Neural cell (in vitro differentiated cells): ENCODE results near the gene PHF2.

Experiments used
- CTCF ChIP-seq: fragments of 450-650 bp; IDR thresholded peaks from 2 replicates; pipeline ENCODE4 v1.5.1; 2014; ENCODE audit warnings: antibody characterized with exemption, mild to moderate bottlenecking, moderate library complexity; ENCODE audit not compliant: poor library complexity, severe bottlenecking
- EP300 ChIP-seq: fragments of 450-650 bp; conservative IDR thresholded peaks from 2 replicates; pipeline ENCODE4 v1.6.1; 2014; ENCODE audit warnings: antibody characterized with exemption, mild to moderate bottlenecking, moderate library complexity; ENCODE audit not compliant: poor library complexity, severe bottlenecking
- EZH2 ChIP-seq: fragments of 200-600, 300-800 bp; shearing (Covaris generic), sonication (generic); IDR thresholded peaks from 2 replicates; pipeline ENCODE4 v1.6.1; 2014; ENCODE audit warnings: antibody characterized with exemption, low read length, borderline replicate concordance, mild to moderate bottlenecking; ENCODE audit not compliant: insufficient read depth, poor library complexity, severe bottlenecking
- MXI1 ChIP-seq: fragments of 450-650 bp; conservative IDR thresholded peaks from 2 replicates; pipeline ENCODE4 v1.6.1; 2014; ENCODE audit warnings: antibody characterized with exemption, mild to moderate bottlenecking; ENCODE audit not compliant: poor library complexity, severe bottlenecking
- POLR2AphosphoS5 ChIP-seq: IDR thresholded peaks from 2 replicates; pipeline ENCODE4 v1.6.1; 2012
- TF ChIP-seq, protein P1 (sequence below): IDR thresholded peaks from 2 replicates; pipeline ENCODE4 v1.6.1; 2012; ENCODE audit warnings: borderline replicate concordance

DNA sequence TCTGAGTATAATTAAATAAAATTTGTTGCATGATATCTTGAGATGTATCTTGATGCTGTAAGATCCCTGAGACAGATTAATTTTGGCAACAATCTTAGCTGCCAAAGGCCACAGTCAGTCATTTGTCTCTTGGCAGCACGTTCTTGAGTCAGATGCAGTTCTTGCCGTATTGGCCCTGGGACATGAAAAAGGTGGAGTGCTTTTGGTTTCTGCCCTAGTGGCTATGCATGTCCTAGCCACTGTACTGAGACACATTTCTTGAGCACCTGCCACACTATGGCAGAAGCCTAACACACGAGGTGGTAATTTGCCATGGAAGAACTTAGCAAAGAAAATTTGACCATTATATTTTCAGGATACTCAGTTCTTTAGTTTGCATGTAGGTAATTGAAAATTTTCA lies 45.0 kb upstream of the PHF2 start:
- TF ChIP-seq CTCF, result no peak
- no peak for TF ChIP-seq POLR2AphosphoS5
- no peak for TF ChIP-seq EP300
- no peak for TF ChIP-seq EZH2
- TF ChIP-seq MXI1, result no peak
- TF ChIP-seq, protein P1, sequence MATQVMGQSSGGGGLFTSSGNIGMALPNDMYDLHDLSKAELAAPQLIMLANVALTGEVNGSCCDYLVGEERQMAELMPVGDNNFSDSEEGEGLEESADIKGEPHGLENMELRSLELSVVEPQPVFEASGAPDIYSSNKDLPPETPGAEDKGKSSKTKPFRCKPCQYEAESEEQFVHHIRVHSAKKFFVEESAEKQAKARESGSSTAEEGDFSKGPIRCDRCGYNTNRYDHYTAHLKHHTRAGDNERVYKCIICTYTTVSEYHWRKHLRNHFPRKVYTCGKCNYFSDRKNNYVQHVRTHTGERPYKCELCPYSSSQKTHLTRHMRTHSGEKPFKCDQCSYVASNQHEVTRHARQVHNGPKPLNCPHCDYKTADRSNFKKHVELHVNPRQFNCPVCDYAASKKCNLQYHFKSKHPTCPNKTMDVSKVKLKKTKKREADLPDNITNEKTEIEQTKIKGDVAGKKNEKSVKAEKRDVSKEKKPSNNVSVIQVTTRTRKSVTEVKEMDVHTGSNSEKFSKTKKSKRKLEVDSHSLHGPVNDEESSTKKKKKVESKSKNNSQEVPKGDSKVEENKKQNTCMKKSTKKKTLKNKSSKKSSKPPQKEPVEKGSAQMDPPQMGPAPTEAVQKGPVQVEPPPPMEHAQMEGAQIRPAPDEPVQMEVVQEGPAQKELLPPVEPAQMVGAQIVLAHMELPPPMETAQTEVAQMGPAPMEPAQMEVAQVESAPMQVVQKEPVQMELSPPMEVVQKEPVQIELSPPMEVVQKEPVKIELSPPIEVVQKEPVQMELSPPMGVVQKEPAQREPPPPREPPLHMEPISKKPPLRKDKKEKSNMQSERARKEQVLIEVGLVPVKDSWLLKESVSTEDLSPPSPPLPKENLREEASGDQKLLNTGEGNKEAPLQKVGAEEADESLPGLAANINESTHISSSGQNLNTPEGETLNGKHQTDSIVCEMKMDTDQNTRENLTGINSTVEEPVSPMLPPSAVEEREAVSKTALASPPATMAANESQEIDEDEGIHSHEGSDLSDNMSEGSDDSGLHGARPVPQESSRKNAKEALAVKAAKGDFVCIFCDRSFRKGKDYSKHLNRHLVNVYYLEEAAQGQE, result no peak
